HG03045 (cell line): ENCODE results near the gene TUBGCP3.
"Not testable (repeated sequence)": the region's sequence is repeated elsewhere in the genome, so short reads cannot be mapped to it uniquely, and the experiment has no call there.

ENCODE experiments used
- ATAC-seq: cut with Tn5 transposase; IDR thresholded peaks from one replicate; pipeline ENCODE4 v1.9.1; 2021; ENCODE audit warnings: mild to moderate bottlenecking, moderate library complexity; ENCODE audit not compliant: unreplicated experiment

The TUBGCP3 gene

GRCh38 chr13:112587764-112588489, at the start of gene TUBGCP3:
Gene TUBGCP3, minus strand, starts transcription at chr13:112588153. Its CDS starts 173 bp downstream, at chr13:112587980.
- peak; percentile 81 for ATAC-seq

- no peak for ATAC-seq
Measured at GRCh38 chr13:112637017-112637801, 49.3 kb upstream of the TUBGCP3 start.

GRCh38 chr13:112636401-112636975, 48.5 kb upstream of the TUBGCP3 start:
- no peak for ATAC-seq

- no peak for ATAC-seq
Measured at GRCh38 chr13:112635323-112635722, 47.4 kb upstream of the TUBGCP3 start.

- no peak for ATAC-seq
Measured at GRCh38 chr13:112634102-112634501, 46.1 kb upstream of the TUBGCP3 start.

- not testable (repeated sequence) for ATAC-seq
Measured at GRCh38 chr13:112630226-112630625, 42.3 kb upstream of the TUBGCP3 start.

GRCh38 chr13:112629161-112629560, 41.2 kb upstream of the TUBGCP3 start:
- ATAC-seq: no peak

- not testable (repeated sequence) for ATAC-seq
Measured at GRCh38 chr13:112627613-112628012, 39.7 kb upstream of the TUBGCP3 start.

- ATAC-seq: no peak
Measured at GRCh38 chr13:112627161-112627560, 39.2 kb upstream of the TUBGCP3 start.

- ATAC-seq: no peak
Measured at GRCh38 chr13:112626761-112627160, 38.8 kb upstream of the TUBGCP3 start.

- no peak for ATAC-seq
Measured at GRCh38 chr13:112626124-112626523, 38.2 kb upstream of the TUBGCP3 start.

GRCh38 chr13:112625698-112626097, 37.7 kb upstream of the TUBGCP3 start:
- ATAC-seq: no peak

GRCh38 chr13:112624602-112625430, 36.9 kb upstream of the TUBGCP3 start:
- ATAC-seq: no peak

GRCh38 chr13:112624040-112624439, 36.1 kb upstream of the TUBGCP3 start:
- no peak for ATAC-seq

GRCh38 chr13:112623051-112623711, 35.2 kb upstream of the TUBGCP3 start:
- ATAC-seq: no peak

- no peak for ATAC-seq
Measured at GRCh38 chr13:112622375-112622774, 34.4 kb upstream of the TUBGCP3 start.

GRCh38 chr13:112619730-112620631, 32.0 kb upstream of the TUBGCP3 start:
- peak; percentile 65 for ATAC-seq

- ATAC-seq: no peak
Measured at GRCh38 chr13:112618501-112618900, 30.5 kb upstream of the TUBGCP3 start.

- no peak for ATAC-seq
Measured at GRCh38 chr13:112617754-112618375, 29.9 kb upstream of the TUBGCP3 start.
